ENCODE measurements around the gene PPP1R1B. TPM values are rescaled to one million over a fixed set of nuclear protein-coding genes. Genes with fewer than 3 reads are reported as not detected.

PPP1R1B gene
- total RNA-seq, 1 experiment from 2014 or later, result not detected

GRCh38 chr17:39658760-39659159, 32.0 kb downstream of the PPP1R1B start:
- H3K9me3 ChIP-seq (ENCODE audit: low read length), result no peaks in the 10 kb centered on the region
- no peak overlapping the region for H3K27ac ChIP-seq (ENCODE audit: low read length)
- no peaks in the 10 kb centered on the region for H3K9me2 ChIP-seq (replicated peaks; ENCODE audit: insufficient read depth, low read length)
- DNase-seq, result no peak
- H3K4me1 ChIP-seq (ENCODE audit: low read length), result peaks cover 2% of the 10 kb centered on the region; the same call in 1 of the 2 replicates
- no peak overlapping the region for H3K4me3 ChIP-seq (ENCODE audit: low read length)
- no peak overlapping the region for H3K9ac ChIP-seq (ENCODE audit: low read length)
- no peak overlapping the region for H2AFZ ChIP-seq (ENCODE audit: low read length)
- no peaks in the 10 kb centered on the region for H3K36me3 ChIP-seq (ENCODE audit: insufficient read depth, low read length)
- no peak overlapping the region for H3K4me2 ChIP-seq (ENCODE audit: low read depth, low read length, poor library complexity, severe bottlenecking)
- H3K27me3 ChIP-seq (ENCODE audit: low read length), result no peaks in the 10 kb centered on the region
- peaks cover 4% of the 10 kb centered on the region; the same call in 1 of the 2 replicates for H4K20me1 ChIP-seq (ENCODE audit: insufficient read depth, low read depth, low read length)
- H3K79me2 ChIP-seq (ENCODE audit: low read length), result peaks cover 12% of the 10 kb centered on the region

- H2AFZ ChIP-seq (ENCODE audit: low read length), result no peak overlapping the region
- no peaks in the 10 kb centered on the region for H3K27me3 ChIP-seq (ENCODE audit: low read length)
- H3K9me3 ChIP-seq (ENCODE audit: low read length), result no peaks in the 10 kb centered on the region
- no peak overlapping the region for H3K4me2 ChIP-seq (ENCODE audit: low read depth, low read length, poor library complexity, severe bottlenecking)
- no peak overlapping the region for H3K9ac ChIP-seq (ENCODE audit: low read length)
- H3K4me3 ChIP-seq (ENCODE audit: low read length), result no peak overlapping the region
- peaks cover 4% of the 10 kb centered on the region; the same call in 1 of the 2 replicates for H4K20me1 ChIP-seq (ENCODE audit: insufficient read depth, low read depth, low read length)
- H3K4me1 ChIP-seq (ENCODE audit: low read length), result peaks cover 2% of the 10 kb centered on the region; the same call in 1 of the 2 replicates
- no peaks in the 10 kb centered on the region for H3K9me2 ChIP-seq (replicated peaks; ENCODE audit: insufficient read depth, low read length)
- no peak overlapping the region for H3K27ac ChIP-seq (ENCODE audit: low read length)
- no peaks in the 10 kb centered on the region for H3K36me3 ChIP-seq (ENCODE audit: insufficient read depth, low read length)
- peaks cover 8% of the 10 kb centered on the region for H3K79me2 ChIP-seq (ENCODE audit: low read length)
- DNase-seq, result no peak
Measured at GRCh38 chr17:39659279-39660010, 32.7 kb downstream of the PPP1R1B start.

GRCh38 chr17:39660011-39660360, 33.2 kb downstream of the PPP1R1B start:
- H3K27ac ChIP-seq (ENCODE audit: low read length), result no peak overlapping the region
- no peak overlapping the region for H3K4me2 ChIP-seq (ENCODE audit: low read depth, low read length, poor library complexity, severe bottlenecking)
- H3K79me2 ChIP-seq (ENCODE audit: low read length), result peaks cover 3% of the 10 kb centered on the region
- H3K36me3 ChIP-seq (ENCODE audit: insufficient read depth, low read length), result no peaks in the 10 kb centered on the region
- H3K9me3 ChIP-seq (ENCODE audit: low read length), result no peaks in the 10 kb centered on the region
- H2AFZ ChIP-seq (ENCODE audit: low read length), result no peak overlapping the region
- no peaks in the 10 kb centered on the region for H3K9me2 ChIP-seq (replicated peaks; ENCODE audit: insufficient read depth, low read length)
- H3K4me1 ChIP-seq (ENCODE audit: low read length), result peaks cover 2% of the 10 kb centered on the region; the same call in 1 of the 2 replicates
- no peak for DNase-seq
- no peak overlapping the region for H3K4me3 ChIP-seq (ENCODE audit: low read length)
- H3K27me3 ChIP-seq (ENCODE audit: low read length), result no peaks in the 10 kb centered on the region
- no peaks in the 10 kb centered on the region for H4K20me1 ChIP-seq (ENCODE audit: insufficient read depth, low read depth, low read length)
- H3K9ac ChIP-seq (ENCODE audit: low read length), result no peak overlapping the region

- no peak overlapping the region for H3K27ac ChIP-seq (ENCODE audit: low read length)
- no peak overlapping the region for H3K9ac ChIP-seq (ENCODE audit: low read length)
- H3K4me2 ChIP-seq (ENCODE audit: low read depth, low read length, poor library complexity, severe bottlenecking), result no peak overlapping the region
- no peak overlapping the region for H3K4me3 ChIP-seq (ENCODE audit: low read length)
- H3K27me3 ChIP-seq (ENCODE audit: low read length), result no peaks in the 10 kb centered on the region
- no peaks in the 10 kb centered on the region for H3K9me2 ChIP-seq (replicated peaks; ENCODE audit: insufficient read depth, low read length)
- peaks cover 3% of the 10 kb centered on the region; the same call in 1 of the 2 replicates for H3K79me2 ChIP-seq (ENCODE audit: low read length)
- no peaks in the 10 kb centered on the region for H4K20me1 ChIP-seq (ENCODE audit: insufficient read depth, low read depth, low read length)
- DNase-seq, result no peak
- no peak overlapping the region for H2AFZ ChIP-seq (ENCODE audit: low read length)
- no peaks in the 10 kb centered on the region for H3K9me3 ChIP-seq (ENCODE audit: low read length)
- no peaks in the 10 kb centered on the region for H3K36me3 ChIP-seq (ENCODE audit: insufficient read depth, low read length)
- peaks cover 2% of the 10 kb centered on the region; the same call in 1 of the 2 replicates for H3K4me1 ChIP-seq (ENCODE audit: low read length)
Measured at GRCh38 chr17:39660397-39661385, 33.9 kb downstream of the PPP1R1B start.

- DNase-seq, result no peak
- no peaks in the 10 kb centered on the region for H3K27me3 ChIP-seq (ENCODE audit: low read length)
- H3K27ac ChIP-seq (ENCODE audit: low read length), result no peak overlapping the region
- H2AFZ ChIP-seq (ENCODE audit: low read length), result no peak overlapping the region
- H3K9me2 ChIP-seq (replicated peaks; ENCODE audit: insufficient read depth, low read length), result no peaks in the 10 kb centered on the region
- no peaks in the 10 kb centered on the region; the same call in 1 of the 2 replicates for H4K20me1 ChIP-seq (ENCODE audit: insufficient read depth, low read depth, low read length)
- H3K4me2 ChIP-seq (ENCODE audit: low read depth, low read length, poor library complexity, severe bottlenecking), result no peak overlapping the region
- H3K36me3 ChIP-seq (ENCODE audit: insufficient read depth, low read length), result no peaks in the 10 kb centered on the region
- no peaks in the 10 kb centered on the region for H3K9me3 ChIP-seq (ENCODE audit: low read length)
- H3K4me3 ChIP-seq (ENCODE audit: low read length), result no peak overlapping the region
- no peaks in the 10 kb centered on the region for H3K79me2 ChIP-seq (ENCODE audit: low read length)
- H3K4me1 ChIP-seq (ENCODE audit: low read length), result peaks cover 3% of the 10 kb centered on the region
- H3K9ac ChIP-seq (ENCODE audit: low read length), result no peak overlapping the region
Measured at GRCh38 chr17:39661744-39662541, 35.2 kb downstream of the PPP1R1B start.

- H3K9ac ChIP-seq (ENCODE audit: low read length), result no peak overlapping the region
- H3K4me1 ChIP-seq (ENCODE audit: low read length), result peaks cover 11% of the 10 kb centered on the region
- H3K9me3 ChIP-seq (ENCODE audit: low read length), result no peaks in the 10 kb centered on the region
- H3K79me2 ChIP-seq (ENCODE audit: low read length), result no peaks in the 10 kb centered on the region
- no peaks in the 10 kb centered on the region for H3K36me3 ChIP-seq (ENCODE audit: insufficient read depth, low read length)
- H3K4me3 ChIP-seq (ENCODE audit: low read length), result no peak overlapping the region
- no peak overlapping the region for H3K4me2 ChIP-seq (ENCODE audit: low read depth, low read length, poor library complexity, severe bottlenecking)
- H3K27me3 ChIP-seq (ENCODE audit: low read length), result no peaks in the 10 kb centered on the region
- H4K20me1 ChIP-seq (ENCODE audit: insufficient read depth, low read depth, low read length), result no peaks in the 10 kb centered on the region; the same call in 1 of the 2 replicates
- H3K27ac ChIP-seq (ENCODE audit: low read length), result no peak overlapping the region
- no peaks in the 10 kb centered on the region for H3K9me2 ChIP-seq (replicated peaks; ENCODE audit: insufficient read depth, low read length)
- DNase-seq, result no peak
- no peak overlapping the region for H2AFZ ChIP-seq (ENCODE audit: low read length)
Measured at GRCh38 chr17:39662551-39663339, 36.0 kb downstream of the PPP1R1B start.

- no peak overlapping the region for H3K27ac ChIP-seq (ENCODE audit: low read length)
- H3K4me2 ChIP-seq (ENCODE audit: low read depth, low read length, poor library complexity, severe bottlenecking), result no peak overlapping the region
- no peaks in the 10 kb centered on the region for H3K36me3 ChIP-seq (ENCODE audit: insufficient read depth, low read length)
- H4K20me1 ChIP-seq (ENCODE audit: insufficient read depth, low read depth, low read length), result no peaks in the 10 kb centered on the region; the same call in 1 of the 2 replicates
- H3K4me3 ChIP-seq (ENCODE audit: low read length), result no peak overlapping the region
- H3K9me3 ChIP-seq (ENCODE audit: low read length), result no peaks in the 10 kb centered on the region
- H3K79me2 ChIP-seq (ENCODE audit: low read length), result no peaks in the 10 kb centered on the region
- peaks cover 17% of the 10 kb centered on the region for H3K4me1 ChIP-seq (ENCODE audit: low read length)
- no peak overlapping the region for H2AFZ ChIP-seq (ENCODE audit: low read length)
- H3K9ac ChIP-seq (ENCODE audit: low read length), result no peak overlapping the region
- no peaks in the 10 kb centered on the region for H3K27me3 ChIP-seq (ENCODE audit: low read length)
- no peak for DNase-seq
- H3K9me2 ChIP-seq (replicated peaks; ENCODE audit: insufficient read depth, low read length), result no peaks in the 10 kb centered on the region
Measured at GRCh38 chr17:39663340-39663687, 36.6 kb downstream of the PPP1R1B start.
